ENCODE data around the gene PLOD3.

- TF ChIP-seq CTCF (IDR thresholded peaks at IDR 0.05) (no peak), POLR2A (IDR thresholded peaks at IDR 0.05) (no peak), EP300 (IDR thresholded peaks at IDR 0.05) (no peak)
These were observed 40.9 kb upstream of the PLOD3 start for GRCh38 chr7:101258243-101258731.
